ENCODE data around the gene SORBS2. TPM values are rescaled to one million over a fixed set of nuclear protein-coding genes. Genes with fewer than 3 reads are reported as not detected.
"Not testable (repeated sequence)": the region's sequence is repeated elsewhere in the genome, so short reads cannot be mapped to it uniquely, and the experiment has no call there.

Gene SORBS2
- polyA plus RNA-seq, 1 donor, result 76.6 TPM

DNA sequence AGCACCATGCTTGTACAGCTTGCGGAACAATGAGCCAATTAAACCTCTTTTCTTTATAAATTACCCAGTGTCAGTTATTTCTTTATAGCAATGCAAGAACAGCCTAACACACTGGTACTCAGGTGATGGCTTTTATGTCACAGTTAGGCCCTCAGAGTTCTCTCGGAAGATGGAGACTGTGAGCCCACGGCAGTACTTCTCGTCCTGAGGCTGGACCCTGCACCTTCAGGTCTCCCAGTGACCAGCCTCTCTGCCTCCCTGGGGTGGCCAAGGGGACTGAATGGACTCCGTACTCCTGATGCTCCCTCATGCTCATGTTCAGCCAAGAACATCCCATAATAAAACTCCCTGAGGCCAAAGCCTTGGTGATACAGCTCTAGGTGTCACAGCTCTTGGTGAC is 251.7 kb downstream of the SORBS2 start:
- DNase-seq, result no peak

DNA sequence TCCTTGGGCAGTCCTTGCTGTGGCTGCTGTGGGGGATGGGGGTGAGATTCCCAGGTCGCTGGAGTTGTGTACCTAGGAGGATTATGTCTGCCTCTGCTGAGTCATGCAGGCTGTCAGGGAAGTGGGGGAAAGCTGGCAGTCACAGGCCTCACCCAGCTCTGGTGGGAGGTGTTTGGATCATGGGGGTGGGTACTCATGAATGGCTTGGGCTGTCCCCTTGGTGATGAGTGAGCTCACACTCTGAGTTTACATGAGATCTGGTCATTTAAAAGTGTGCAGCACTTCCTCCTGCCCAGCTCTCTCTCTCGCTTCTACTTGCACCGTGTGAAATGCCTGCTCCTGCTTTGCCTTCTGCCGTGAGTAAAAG is 252.1 kb downstream of the SORBS2 start:
- no peak for DNase-seq

DNA sequence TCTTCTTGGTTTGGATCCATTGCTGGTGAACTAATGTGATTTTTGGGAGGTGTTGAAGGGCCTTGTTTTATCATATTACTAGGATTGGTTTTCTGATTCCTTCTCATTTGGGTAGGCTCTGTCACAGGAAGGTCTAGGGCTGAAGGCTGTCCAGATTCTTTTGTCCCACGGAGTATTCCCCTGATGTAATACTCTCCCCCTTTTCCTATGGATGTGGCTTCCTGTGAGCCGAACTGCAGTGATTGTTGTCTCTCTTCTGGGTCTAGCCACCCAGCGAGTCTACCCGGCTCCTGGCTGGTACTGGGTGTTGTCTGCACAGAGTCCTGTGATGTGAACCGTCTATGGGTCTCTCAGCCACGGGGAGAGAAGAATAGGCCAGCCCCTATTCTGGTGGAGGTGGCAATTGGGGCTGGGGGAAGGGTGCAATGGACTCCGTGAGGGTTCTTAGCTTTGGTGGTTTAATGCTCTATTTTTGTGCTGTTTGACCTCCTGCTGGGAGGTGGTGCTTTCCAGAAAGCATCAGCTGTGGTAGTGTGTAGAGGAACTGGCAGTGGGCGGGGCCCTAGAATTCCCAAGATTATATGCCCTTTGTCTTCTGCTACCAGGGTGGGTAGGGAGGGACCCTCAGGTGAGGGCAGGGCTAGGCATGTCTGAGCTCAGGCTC is 252.6 kb downstream of the SORBS2 start:
- not testable (repeated sequence) for DNase-seq

DNA sequence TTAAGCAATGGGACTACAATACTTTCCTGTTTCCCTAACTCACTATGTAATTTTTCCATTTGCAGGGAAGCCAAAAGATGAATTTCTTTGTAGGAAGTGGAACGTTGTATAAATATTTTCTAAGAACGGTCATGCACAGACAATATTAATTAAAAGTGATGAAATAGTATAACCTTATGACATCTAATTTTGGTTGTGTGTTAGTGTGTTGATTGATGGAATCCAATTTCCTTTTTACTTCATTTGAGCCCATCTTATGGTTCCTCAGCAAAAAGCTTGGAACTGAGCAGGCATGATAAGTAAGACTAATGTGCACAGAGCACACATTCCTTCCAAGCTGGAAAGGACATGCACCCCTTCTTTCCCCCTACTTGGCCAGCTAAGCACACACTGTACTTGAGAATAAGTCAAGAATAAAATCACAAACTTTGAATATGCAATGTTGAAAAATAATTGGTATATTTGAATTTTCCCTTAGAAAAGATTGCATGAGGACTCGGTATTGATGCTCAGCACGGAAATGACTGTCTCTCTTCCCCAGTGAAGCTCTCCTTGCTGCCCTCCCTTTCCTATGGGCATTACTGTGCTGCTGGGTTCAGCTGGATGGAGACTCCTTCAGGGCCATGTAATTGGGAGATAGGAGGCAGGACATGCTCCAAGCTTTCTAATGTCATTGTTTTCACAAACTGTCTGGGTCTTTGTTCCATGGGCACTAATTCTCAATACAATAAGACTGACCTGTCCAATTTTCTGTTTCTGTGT is 257.4 kb downstream of the SORBS2 start:
- DNase-seq, result no peak

DNA sequence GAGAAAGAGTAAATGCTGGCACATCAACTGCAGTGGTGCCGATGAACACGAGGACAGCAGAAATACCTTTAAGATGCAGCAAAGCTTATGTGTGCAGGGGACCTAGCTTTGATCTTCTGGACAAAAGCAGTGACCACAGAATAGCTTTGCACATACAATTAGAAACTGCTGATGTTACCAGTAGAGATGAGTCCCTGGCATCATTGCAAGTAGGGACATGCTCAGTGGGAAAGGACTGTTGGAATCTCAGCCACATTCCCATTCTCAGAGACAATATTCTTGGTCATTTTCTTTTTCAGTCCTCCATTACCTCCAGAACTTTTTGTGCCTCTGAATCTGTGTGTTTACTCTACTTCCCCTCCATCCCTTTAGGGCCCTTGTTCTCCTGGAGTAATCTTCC is 259.7 kb downstream of the SORBS2 start:
- DNase-seq, result no peak

DNA sequence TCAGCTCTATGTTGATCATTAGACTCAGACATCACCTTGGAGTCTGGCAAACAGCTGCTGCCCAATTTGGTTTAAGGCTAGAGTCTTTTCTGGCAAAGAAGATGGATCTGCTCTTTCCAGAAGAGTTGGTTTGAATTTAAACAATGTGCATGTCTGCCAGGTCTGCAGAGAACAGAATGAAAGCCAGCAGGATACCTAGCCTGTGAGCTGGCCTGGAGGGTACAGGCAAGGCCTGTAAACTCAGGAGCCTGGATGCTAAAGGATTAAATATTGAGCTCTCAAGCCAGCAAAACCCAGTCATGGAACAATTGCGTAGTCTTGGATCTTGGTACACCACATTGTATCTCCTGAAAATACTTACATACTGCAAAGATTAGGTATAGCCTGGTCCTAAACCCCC is 261.1 kb downstream of the SORBS2 start:
- DNase-seq, result no peak

DNA sequence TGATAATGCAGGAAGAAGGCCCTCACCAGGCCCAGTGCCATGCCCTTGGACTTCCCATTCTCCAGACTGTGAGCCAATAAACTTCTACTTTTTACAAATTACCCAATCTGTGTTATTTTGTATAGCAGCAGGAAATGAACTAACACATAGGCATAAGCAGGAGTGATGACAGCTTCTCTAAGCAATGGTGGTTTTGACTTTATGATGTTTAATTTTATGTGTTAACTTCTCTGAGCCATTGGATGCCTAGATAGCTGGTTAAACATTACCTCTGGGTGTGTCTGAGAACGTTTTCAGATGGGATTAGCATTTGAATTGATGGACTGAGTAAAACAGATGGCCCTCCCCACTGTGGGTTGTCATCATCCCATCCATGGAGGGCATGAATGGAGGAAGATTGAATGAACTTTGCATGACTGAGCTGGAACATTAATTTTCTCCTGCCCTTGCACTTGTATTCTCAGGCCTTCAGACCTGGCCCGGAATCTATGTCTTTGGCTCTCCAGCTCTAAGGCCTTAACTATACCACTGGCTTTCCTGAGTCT is 262.8 kb downstream of the SORBS2 start:
- no peak for DNase-seq

DNA sequence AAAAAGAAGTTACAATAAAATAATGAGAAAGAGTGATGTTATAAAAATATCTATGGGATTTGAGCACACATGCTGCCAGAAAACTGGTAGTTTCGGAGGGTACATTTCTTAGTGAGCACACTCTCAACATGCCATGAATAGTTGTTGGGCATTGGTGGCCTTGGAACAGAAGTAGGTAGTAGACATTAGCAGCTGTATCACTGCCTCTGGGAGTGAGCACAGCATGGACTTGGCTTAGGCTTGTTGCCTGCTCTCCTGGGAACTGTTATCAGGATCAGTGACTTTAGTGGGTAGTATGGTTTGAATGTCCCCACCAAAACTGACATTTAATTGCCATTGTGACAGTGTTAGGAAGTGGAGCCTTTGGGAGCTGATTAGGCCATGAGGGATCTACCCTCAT is 263.4 kb downstream of the SORBS2 start:
- DNase-seq, result no peak

DNA sequence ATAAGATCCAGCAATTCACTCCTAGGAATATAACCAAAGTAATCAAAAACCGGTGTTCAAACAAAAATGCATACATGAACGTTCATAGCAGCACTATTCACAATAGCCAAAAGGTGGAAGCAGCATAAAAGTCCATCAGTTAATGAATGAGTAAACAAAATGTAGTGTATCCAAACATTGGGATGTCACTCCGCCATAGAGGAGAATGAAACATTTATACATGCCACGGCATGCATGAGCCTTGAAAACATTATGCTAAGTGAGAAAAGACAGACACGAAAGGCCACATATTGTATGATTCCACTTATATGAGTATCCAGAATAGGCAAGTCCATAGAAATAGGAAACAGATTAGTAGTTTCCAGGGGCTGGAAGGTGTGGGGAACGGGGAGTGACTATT is 265.7 kb downstream of the SORBS2 start:
- no peak for DNase-seq

DNA sequence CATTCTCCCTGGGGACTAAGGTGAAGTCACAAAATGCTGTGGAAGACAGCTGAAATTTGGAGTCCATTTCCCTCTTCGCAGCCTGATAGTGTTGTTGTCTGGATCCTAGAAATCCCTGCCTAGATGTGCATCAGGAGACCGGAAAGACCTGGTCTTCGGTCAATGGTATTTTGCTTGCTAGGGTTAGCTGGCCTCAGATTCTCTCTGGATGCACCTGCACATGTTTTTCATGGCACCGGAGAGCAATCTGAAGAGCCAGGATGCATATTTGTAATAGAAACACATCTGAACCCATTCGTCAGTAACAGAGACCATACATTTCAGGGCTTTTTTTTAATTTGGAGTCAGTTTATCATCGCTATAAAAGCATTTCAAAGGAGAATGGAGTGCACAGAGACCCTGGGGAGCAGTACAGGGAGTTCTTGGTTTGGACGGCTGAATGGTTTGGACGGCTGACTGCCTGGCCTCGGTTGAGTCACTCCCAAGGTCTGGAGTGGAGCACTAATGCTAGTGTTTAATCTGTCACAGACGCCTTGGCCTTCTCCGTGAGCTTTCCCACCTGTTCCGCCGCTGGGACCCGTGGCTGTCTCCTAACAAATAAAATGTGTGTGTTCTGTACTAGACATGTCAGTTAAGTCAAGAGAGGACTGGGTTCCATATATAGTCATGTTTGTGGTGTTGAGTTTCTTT is 269.2 kb downstream of the SORBS2 start:
- peak; percentile 81 for DNase-seq

DNA sequence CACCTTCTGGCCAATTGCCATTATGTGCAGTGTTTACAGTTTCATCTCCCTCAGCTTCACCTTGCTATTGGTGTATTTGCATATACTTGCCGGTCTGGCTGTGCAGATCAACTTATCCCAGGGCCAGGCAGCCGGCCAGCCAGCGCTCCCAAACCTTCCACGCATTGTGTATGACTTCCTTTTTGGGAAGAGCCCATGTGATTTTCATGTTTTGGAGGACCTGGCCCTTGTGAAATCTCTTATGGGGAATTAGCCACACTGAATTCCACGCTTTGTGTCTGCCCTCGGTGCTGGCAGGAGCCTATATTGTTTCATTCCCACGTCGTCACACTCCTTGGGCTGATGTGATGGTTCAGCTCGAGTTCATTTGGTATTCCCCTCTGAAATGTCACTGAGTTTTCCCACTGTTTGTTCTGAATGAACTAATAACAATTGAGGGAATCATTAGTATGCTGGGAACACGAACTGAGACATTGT is 270.7 kb downstream of the SORBS2 start:
- no peak for DNase-seq

DNA sequence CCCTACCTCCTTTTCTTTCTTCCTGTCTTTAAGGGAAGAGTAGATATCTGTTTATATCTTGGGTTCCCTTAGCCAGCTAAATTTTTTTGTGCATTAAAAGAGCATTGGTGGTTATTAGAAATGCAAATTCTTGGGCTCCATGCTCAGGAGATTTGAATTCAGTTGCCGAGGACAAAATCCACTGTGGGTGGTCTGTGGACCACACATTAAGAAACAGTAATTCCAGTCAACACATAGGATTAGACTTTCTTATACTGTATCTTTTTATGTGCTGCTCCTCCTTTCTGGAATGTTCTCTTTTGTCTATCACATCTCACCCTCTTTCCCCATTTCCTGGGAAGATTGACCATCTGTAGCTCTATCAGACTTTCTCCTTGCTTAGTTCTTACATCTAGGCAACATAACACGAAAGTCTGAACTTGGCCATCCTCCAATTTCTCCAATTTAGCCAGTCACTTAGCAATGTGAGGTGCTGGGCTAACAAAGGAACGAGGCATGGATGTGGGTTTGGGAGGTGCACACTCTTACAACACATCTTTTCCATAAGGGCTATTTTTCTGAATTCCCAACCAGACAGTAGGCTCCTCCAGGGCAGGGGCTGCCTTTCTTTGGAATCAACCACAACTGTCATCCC is 271.4 kb downstream of the SORBS2 start:
- DNase-seq, result no peak

DNA sequence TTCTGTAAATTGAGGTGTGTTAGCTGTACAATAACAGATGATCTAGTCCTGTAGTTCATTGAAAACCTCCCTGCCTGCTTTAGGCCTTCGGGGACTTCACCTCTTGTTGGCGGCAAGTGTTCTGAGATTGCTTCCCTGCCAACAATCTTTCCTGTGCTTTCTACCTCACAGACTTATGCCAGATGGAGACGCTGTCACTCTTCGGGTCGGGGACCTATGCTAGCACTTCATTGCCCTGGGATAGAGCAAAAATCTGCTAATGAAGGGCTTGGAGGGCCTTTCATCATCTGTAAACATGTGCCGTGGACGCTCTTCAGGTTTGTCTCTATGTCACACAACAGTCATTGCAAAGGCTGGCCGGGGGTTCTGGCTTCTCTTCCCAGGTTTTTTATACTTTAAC is 272.0 kb downstream of the SORBS2 start:
- no peak for DNase-seq

DNA sequence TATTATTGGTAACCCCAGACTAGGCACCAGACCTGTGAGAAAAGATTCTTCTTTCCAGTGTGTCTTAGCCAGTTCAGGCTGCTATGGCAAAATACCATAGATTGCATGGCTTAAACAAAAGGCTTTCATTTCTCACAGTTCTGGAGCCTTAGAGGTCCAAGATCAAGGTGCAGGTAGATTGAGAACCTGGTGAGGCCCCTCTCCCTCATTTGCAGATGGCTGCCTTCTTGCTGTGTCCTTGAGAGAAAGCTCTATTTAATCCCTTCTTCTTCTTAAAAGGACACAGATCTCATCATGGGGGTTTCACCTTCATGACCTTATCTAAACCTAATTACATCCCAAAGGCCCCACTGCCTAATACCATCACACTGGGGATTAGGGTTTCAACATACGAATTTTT is 273.2 kb downstream of the SORBS2 start:
- no peak for DNase-seq

DNA sequence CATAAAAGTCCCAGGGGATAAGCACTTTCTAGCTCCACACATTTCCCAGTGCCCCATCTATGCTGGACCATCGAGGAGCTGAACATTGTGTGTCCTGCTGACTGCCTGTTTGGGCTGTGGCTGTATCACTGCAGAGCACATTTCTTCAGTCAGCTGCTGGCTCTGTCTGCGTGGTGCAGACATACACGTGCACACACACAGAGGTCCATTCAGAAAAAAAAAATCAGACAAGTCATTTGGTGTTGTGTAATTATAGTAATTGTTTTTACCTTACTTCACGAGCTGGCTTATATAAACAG is 275.6 kb downstream of the SORBS2 start:
- no peak for DNase-seq

DNA sequence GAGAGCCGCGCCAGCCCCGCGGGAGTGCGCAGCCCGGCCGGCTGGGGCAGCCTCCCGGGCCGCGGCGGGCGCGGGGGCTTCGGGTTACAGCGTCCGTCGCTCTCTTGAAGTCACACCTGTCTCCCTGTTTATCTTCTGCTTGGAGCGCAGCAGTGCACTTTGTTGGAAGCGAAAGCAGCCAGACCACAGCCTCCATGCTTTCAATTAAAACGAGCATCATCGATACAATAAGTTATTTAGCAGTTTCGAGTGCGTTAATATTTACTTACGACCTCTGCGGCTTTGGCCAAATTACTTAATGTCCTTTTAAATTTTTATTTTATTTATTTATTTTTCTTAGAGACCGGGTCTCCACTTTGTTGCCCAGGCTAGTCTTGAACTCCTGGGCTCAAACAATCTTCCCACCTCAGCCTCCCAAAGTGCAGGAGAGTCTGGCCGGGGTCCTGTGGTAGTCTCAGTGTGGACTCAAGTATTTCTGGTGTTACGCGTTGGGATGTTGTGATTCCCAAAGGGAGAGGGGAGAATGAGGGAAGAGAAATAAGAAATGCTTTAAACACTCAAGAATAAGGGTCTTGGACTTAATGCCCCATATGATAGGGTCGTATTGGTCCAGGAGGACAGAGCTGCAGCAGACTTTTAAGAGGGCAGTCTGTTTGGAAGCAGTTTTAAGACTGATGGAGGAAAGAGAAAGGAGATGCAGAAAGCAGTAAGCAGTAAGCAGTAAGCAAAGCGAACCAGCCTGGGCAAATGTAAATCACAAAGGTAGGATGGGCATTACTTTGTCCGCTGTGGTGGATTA is 276.2 kb downstream of the SORBS2 start:
- DNase-seq, result no peak
